Measurements from ENCODE around the gene YBX1.

GRCh38 chr1:42674214-42674613 lies 8.0 kb upstream of the YBX1 start:
- TF ChIP-seq ARNT (IDR thresholded peaks at IDR 0.05) (no peak), THAP7 (CRISPR knock-in tag; IDR thresholded peaks at IDR 0.05) (no peak), PHF20 (CRISPR knock-in tag; IDR thresholded peaks at IDR 0.05) (no peak), CTCF (CRISPR knock-in tag; IDR thresholded peaks at IDR 0.05) (no peak), CREM (IDR thresholded peaks at IDR 0.05) (no peak), CREM (CRISPR knock-in tag; IDR thresholded peaks at IDR 0.05) (no peak)

Data from HepG2 (cell line).